Measurements from ENCODE around the gene IKBKE.

The IKBKE gene

DNA sequence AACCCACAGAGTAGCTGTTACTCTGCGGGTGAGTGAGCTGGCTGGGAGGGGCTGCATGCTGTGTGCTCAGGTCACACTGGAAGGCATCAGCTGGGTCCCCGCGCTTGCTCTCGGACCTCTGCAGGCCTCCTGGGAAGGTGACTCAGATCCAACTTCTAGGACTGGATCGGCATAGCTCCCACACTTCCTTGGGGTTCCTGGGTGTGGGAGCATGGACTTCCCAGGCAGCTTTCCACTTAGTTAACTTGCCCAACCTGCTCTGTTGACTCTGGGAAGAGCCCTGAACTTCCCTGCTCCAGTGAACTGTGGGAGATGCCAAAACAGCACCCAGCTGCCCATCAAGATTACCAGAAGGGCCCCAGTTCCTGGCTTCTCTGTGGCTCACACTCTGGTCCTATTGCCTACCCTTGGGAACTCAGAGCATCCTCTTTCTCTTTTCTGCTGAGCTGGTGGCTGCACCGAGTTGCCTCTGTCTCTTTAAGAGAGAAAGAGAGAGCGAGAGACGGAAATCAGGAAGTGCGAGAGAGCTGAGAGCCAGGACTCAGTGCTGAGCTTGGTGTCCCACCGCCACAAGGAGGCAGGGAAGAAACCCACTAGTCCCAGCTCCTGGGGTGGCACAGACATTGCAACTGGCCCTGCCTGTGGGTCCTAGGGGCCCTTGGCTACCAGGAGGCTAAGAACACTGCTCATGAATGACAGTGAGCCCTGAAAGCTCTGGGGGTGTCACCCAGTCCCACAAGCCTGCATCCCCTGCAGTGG is at the start of gene IKBKE:
TSS of gene IKBKE (plus strand) at position 544 of the 759 bp plus-strand sequence. CDS start 2,752 bp downstream, outside the sequence.
- DNase-seq, result no peak

DNA sequence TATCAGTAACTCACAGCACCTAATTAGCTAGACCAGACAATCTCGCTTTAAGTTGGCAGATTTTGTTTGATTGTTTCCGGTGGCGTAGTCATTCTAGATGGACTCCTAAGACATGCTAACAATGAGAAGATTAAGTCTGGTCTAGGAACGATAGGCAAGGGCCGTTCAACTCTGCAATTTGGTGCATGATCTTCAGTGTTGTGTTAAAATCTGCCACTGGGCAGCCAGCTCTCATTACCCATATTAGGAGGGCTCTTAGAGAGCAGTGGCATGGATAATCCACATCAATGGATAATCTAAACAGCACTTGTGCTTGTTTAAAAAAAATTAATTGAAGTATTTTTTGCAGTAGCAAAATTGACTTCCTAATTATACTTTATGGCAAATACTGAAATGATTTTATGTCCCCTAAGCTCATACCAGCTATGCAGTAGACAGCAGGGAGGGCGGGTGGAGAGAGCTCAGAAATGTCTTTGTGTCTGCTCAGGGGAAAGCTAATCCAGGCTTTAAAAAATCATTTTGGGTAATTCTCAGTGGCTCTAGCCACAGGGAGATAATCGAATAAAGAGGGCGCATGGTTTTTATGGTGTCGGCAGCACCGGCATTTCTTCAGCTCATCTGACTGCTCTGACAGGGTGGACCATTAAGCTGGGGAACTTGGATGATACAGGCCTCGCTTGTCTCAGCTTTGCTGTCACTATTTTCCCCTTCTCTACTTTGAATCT is 48.5 kb upstream of the IKBKE start:
- DNase-seq, result no peak

DNA sequence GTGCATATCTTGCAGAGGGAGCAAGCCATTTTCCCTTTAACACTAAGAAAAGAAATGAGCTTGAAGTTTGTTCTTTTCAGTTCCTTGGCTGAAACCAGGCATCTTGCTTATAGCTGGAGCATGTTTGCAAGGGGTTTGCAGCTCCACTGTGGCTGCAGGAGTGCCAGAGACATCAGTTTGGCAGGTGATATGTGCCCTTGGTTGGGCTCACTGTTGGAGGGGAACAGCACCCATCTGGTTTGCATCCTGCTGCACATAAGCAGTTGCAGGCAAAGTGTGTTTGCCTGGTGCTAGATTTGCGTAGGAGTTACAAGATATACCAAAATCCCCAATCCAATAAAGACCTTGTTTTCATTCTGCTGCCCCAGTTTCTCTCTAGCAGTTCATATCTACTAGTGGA is 47.8 kb upstream of the IKBKE start:
- DNase-seq, result no peak

- DNase-seq, result no peak
Measured at GRCh38 chr1:206427291-206427690, 43.0 kb upstream of the IKBKE start.

- no peak for DNase-seq
Measured at GRCh38 chr1:206429421-206429820, 40.9 kb upstream of the IKBKE start.

GRCh38 chr1:206430031-206430983 is 40.0 kb upstream of the IKBKE start:
- no peak for DNase-seq

DNA sequence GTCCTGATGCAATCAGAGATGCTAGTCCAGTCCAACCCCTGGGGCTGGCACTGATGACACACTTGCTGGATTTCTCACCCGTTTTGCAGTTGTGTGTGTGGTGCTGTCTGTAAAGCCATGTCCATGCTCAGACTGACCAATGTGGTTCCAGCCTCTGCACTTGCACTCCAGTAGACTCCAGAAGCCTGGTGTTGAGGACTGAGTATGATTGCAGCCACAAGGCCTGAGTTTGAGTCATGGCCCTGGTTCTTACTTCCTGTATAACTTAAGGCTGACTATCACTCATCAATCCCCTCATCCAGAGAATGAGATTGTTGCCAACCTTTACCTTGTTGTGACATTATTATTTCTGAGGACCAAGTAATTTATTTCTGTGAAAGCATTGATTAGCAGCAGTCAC is 34.8 kb upstream of the IKBKE start:
- DNase-seq, result no peak

DNA sequence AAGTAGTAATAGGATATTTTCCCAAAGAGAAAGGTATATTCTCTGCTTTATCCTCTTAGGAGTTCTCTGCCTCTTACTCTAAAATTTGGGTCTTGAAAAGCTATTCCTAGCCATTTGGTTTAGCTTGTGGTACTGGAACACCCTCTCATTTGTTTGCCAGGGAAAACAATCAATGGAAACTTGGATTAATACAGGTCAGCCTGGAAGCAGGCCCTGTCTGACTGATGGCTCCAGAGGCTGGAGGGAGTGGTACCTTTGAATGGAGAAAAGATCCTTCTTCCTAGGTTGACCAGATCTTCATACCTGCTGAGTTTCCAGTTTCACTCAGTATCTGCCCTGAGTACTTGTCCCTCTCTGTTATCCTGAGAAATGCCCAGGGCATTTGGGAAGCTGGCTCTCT is 31.7 kb upstream of the IKBKE start:
- DNase-seq, result no peak

DNA sequence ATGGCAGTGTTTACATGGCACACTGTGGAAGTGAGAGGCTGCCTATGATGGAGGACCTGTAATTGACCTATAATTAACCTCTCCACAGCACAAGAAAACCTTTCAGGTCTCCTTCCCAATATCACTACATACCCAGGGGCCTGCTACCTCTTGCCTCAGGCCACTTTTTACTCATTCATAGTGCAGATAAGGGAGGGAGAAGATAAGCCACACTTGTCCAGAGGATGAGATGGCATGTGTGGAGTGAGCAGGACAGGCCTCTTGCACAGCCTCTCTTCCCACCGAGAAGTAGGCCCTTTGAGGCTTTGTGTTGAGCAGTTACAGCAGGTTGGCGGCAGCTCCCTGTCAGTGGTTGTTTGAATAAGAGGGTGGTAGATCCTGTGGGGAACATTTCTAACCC is 31.1 kb upstream of the IKBKE start:
- DNase-seq, result no peak

DNA sequence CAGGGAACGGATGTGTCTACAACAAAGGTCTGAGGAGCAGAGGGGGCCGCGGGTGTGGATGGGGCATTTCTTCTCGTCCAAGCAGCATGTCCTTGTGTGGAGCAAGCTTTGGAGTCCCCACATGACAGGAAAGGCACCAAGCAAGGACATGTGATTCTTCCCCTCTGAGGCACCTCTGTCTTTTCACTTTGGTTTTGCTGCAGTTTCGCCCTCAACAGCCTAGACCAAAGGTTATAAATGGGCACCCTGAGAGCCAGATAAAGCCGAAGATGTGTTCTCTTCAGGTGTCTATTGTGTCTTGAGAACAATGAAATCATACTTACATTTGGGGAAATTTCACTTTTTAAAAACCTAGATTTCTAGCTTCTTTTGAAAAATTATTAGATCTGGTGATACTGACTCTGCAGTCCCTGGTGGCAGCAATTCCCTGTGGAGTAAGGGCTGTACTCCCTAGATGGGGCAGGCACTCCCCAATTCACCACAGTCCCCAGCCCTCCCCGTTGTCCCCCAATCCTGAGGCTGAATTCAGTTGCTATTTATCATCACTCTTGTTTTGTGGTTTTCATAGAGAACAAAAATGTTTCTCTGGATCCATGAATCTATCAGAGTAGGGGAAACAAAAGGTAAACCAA is 28.8 kb upstream of the IKBKE start:
- DNase-seq, result no peak

GRCh38 chr1:206442101-206442500 is 28.2 kb upstream of the IKBKE start:
- no peak for DNase-seq

DNA sequence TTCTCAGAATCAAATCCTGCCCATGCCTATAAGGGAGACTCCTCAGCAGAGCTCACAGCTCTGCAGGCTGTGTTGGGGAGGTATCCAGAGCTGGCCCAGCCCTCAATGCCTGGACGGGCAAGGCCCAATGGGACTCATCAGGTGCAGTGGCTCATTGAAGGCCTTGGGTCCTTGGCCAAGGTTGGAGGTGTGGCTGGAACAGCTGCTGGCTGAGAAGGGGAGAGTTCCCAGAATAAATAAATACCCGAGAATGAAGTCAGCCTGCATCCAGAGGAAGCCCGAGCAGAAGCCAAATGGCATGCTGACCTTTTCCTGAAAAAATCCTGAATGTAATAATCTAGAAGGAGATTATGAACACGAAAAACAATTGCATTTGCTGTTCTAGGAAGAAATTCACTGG is 25.2 kb upstream of the IKBKE start:
- DNase-seq, result no peak

- no peak for DNase-seq
Measured at GRCh38 chr1:206445911-206446356, 24.3 kb upstream of the IKBKE start.

- no peak for DNase-seq
Measured at GRCh38 chr1:206446688-206447421, 23.4 kb upstream of the IKBKE start.

GRCh38 chr1:206447422-206447765 is 22.9 kb upstream of the IKBKE start:
- DNase-seq, result no peak

DNA sequence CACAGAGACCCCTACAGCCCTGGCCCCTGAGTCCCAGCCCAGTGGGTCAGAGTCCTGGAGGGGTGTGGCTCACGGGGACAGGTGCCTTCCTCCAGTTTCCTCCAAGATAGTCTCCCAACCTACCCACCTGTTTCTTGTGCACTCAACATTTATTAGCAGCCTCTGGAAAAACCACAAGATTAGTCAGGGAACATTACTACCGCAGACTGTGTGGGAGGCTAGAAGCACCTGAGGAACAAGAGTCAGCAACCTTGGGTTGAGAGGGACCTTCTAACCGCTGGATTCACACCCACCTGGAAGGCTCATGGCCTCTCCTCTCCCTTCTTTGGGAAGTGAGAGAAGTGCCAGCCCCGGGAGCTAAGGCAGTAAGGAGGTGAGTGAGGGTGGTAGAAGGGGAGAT is 22.5 kb upstream of the IKBKE start:
- no peak for DNase-seq

GRCh38 chr1:206448471-206448870 is 21.8 kb upstream of the IKBKE start:
- DNase-seq, result no peak

DNA sequence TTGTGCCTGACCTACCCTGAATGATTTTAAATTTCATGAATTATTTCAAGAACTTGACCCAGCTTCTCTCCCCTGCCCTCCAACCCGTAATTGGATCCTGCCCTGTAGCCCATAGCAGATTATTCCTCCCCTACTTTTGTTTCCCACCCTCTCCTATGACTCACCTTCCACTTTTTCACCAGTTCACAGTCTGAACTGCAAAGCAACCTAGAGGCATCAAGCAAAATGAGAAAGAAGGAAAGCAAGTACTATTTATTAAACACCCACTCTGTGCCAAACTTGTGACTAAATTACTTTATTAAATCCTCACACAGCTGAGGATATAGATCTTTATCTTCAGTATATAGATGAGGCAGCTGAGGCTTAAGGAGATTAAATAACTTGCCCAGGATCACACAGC is 20.7 kb upstream of the IKBKE start:
- no peak for DNase-seq

- no peak for DNase-seq
Measured at GRCh38 chr1:206450281-206450680, 20.0 kb upstream of the IKBKE start.

DNA sequence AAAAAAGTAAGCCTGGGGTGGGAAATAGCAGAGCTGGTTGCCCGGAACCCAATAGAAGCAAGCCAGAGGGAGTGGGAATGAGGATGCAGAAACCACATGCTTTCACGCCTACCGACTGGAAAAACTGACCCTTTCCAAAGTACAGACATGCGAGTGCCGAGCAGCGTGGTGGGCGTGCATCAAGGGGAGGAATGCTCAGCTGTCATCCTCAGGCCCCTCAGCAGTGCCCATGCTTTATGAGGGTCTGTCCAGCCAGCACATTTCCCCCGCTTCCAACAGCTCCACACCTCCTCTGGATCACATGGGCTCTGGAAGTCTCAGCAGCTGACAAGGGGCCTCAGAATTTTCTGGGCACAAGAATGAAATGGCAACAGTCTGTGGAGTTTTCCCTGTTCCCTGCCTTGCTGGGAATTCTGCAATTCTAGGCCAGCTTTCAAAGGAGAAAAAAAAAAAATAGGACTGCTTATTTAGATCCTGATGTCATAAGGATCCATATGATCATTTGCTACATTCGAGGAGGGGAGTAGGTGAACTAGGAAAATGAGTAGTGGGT is 19.1 kb upstream of the IKBKE start:
- DNase-seq, result no peak

- no peak for DNase-seq
Measured at GRCh38 chr1:206453111-206453510, 17.2 kb upstream of the IKBKE start.

DNA sequence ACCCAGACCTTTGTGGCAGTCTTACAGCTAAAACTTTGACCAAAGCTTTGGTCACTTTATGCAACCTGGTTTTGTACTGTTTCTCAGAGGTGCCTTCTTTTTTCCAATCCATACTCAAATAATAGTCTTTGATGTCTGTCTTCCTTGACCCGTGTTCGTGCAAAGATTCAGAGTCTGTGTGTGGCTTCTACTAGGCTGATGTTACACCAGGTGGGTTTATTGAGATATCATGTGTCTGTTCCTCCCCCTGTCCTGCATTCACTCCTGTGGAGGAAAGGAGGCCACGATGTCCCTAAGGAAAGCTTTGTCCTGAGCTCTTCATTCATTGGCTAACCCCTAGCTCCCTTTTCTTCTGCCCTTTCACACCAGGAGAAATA is 15.0 kb upstream of the IKBKE start:
- no peak for DNase-seq

Data from NCI-H526 treated with DMSO at 0.1 percent for 48 hours (cell line).